ENCODE data around the gene STOX1.

- TF ChIP-seq, protein P1, sequence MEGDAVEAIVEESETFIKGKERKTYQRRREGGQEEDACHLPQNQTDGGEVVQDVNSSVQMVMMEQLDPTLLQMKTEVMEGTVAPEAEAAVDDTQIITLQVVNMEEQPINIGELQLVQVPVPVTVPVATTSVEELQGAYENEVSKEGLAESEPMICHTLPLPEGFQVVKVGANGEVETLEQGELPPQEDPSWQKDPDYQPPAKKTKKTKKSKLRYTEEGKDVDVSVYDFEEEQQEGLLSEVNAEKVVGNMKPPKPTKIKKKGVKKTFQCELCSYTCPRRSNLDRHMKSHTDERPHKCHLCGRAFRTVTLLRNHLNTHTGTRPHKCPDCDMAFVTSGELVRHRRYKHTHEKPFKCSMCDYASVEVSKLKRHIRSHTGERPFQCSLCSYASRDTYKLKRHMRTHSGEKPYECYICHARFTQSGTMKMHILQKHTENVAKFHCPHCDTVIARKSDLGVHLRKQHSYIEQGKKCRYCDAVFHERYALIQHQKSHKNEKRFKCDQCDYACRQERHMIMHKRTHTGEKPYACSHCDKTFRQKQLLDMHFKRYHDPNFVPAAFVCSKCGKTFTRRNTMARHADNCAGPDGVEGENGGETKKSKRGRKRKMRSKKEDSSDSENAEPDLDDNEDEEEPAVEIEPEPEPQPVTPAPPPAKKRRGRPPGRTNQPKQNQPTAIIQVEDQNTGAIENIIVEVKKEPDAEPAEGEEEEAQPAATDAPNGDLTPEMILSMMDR (IDR thresholded peaks at IDR 0.05; ENCODE audit: insufficient read depth, low read length, poor library complexity, severe bottlenecking): no peak
- no peak for TF ChIP-seq EZH2phosphoT487 (conservative IDR thresholded peaks at IDR 0.05; ENCODE audit: low read length)
These were observed at the start of gene STOX1 for GRCh38 chr10:68826764-68827591.

Measured in SU-DHL-6 (cell line).